ENCODE data around the gene PRKCZ. TPM values are rescaled to one million over a fixed set of nuclear protein-coding genes. Genes with fewer than 3 reads are reported as not detected.

PRKCZ gene
- total RNA-seq, 1 experiment from 2014 or later: 1.9 TPM

DNA sequence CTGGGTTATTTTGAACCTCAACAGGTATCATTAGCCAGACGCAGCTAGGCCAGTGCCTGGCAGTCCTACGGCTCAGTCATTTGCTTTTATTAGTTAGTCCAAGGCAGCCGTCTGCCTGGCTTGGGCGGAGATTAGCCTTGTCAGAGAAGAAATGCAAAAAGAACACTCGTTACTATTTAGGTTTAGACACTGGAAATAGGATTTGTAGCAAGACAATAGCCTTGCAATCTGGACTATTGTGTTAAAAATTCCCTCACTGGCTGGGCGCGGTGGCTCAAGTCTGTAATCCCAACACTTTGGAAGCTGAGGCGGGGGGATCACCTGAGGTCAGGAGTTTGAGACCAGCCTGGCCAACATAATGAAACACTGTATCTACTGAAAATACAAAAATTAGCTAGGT lies 11.0 kb upstream of the PRKCZ start:
- no peak for DNase-seq (ENCODE audit: low spot score)
- Histone ChIP-seq H3K27ac (ENCODE audit: low read depth, low read length, poor library complexity, severe bottlenecking) (no peak overlapping the region), H3K4me3 (ENCODE audit: low read depth, low read length, poor library complexity, severe bottlenecking) (no peak overlapping the region), H3K9me3 (ENCODE audit: low read depth, low read length, poor library complexity, severe bottlenecking) (no peaks in the 10 kb centered on the region), H3K36me3 (ENCODE audit: insufficient read depth, low read length, poor library complexity, severe bottlenecking) (no peaks in the 10 kb centered on the region), H3K27me3 (replicated peaks; ENCODE audit: insufficient read depth, low read depth, low read length, poor library complexity) (no peaks in the 10 kb centered on the region), H3K4me1 (ENCODE audit: insufficient read depth, low read length, poor library complexity, severe bottlenecking) (no peaks in the 10 kb centered on the region)
- TF ChIP-seq EZH2 (IDR thresholded peaks at IDR 0.05; ENCODE audit: borderline replicate concordance, low read depth, low read length, poor library complexity, severe bottlenecking): no peak
- TF ChIP-seq, protein P1, sequence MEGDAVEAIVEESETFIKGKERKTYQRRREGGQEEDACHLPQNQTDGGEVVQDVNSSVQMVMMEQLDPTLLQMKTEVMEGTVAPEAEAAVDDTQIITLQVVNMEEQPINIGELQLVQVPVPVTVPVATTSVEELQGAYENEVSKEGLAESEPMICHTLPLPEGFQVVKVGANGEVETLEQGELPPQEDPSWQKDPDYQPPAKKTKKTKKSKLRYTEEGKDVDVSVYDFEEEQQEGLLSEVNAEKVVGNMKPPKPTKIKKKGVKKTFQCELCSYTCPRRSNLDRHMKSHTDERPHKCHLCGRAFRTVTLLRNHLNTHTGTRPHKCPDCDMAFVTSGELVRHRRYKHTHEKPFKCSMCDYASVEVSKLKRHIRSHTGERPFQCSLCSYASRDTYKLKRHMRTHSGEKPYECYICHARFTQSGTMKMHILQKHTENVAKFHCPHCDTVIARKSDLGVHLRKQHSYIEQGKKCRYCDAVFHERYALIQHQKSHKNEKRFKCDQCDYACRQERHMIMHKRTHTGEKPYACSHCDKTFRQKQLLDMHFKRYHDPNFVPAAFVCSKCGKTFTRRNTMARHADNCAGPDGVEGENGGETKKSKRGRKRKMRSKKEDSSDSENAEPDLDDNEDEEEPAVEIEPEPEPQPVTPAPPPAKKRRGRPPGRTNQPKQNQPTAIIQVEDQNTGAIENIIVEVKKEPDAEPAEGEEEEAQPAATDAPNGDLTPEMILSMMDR (conservative IDR thresholded peaks at IDR 0.05; ENCODE audit: low read depth, low read length): no peak
- intact Hi-C loops (cut with micrococcal nuclease; ENCODE audit: unreplicated experiment): no loop called here
- ChIA-PET POLR2A (ENCODE audit: low non-redundant PET) (no interaction called here), CTCF (no interaction called here)
- no TSS peak for BruUV-seq (replicated peaks)

DNA sequence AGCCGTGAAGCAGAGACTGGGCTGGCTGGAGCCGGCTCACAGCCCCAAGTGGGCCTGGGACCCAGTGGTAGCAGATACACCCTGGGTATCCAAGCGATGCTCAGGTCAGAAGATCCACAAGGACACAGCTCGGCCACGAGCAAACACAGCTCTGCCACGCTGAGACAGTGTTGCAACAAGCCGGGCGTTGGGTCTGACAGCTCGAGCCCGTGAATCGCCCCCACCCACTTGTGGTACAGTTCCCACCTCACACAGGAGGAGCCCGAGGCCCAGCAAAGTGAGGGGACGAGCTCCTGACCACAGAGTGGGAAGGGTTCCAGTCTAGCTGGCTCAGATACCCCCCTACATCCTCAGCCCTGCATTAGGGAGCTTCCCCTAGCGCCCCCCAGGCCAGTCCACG lies 8.9 kb upstream of the PRKCZ start:
- intact Hi-C loops (cut with micrococcal nuclease; ENCODE audit: unreplicated experiment): no loop called here
- ChIA-PET CTCF (no interaction called here), POLR2A (ENCODE audit: low non-redundant PET) (no interaction called here)
- H3K27me3 ChIP-seq (replicated peaks; ENCODE audit: insufficient read depth, low read depth, low read length, poor library complexity): no peaks in the 10 kb centered on the region
- TF ChIP-seq, protein P1 (conservative IDR thresholded peaks at IDR 0.05; ENCODE audit: low read depth, low read length): no peak
- TF ChIP-seq EZH2 (IDR thresholded peaks at IDR 0.05; ENCODE audit: borderline replicate concordance, low read depth, low read length, poor library complexity, severe bottlenecking): no peak
- no peak overlapping the region for H3K27ac ChIP-seq (ENCODE audit: low read depth, low read length, poor library complexity, severe bottlenecking)
- DNase-seq (ENCODE audit: low spot score): no peak
- no TSS peak for BruUV-seq (replicated peaks)
- no peak overlapping the region for H3K4me3 ChIP-seq (ENCODE audit: low read depth, low read length, poor library complexity, severe bottlenecking)
- H3K9me3 ChIP-seq (ENCODE audit: low read depth, low read length, poor library complexity, severe bottlenecking): no peaks in the 10 kb centered on the region
- no peaks in the 10 kb centered on the region for H3K36me3 ChIP-seq (ENCODE audit: insufficient read depth, low read length, poor library complexity, severe bottlenecking)
- peaks cover 5% of the 10 kb centered on the region for H3K4me1 ChIP-seq (ENCODE audit: insufficient read depth, low read length, poor library complexity, severe bottlenecking)

DNA sequence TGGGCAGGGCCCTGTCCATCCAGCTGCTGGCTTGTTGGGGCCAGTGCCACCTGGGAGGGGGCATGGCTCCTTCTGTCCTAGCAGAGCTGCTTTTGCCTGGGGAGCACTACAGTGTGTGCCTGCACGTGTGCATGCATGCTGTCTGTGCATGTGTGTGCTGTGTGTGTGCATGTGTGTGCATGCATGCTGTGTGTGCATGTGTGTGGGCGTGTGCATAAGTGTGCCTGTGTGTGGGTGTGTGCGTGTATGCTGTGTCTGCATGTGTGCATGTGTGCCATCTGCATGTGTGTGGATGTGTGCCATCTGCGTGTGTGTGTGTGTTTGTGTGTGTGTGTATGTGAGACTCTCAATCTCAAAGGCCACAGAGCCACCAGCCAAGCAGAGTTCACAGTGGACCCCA lies 8.3 kb upstream of the PRKCZ start:
- POLR2A ChIA-PET (ENCODE audit: low non-redundant PET): no interaction called here

More for the DNA sequence above, 8.3 kb upstream of the PRKCZ start:
- Histone ChIP-seq H3K9me3 (ENCODE audit: low read depth, low read length, poor library complexity, severe bottlenecking) (no peaks in the 10 kb centered on the region), H3K4me1 (ENCODE audit: insufficient read depth, low read length, poor library complexity, severe bottlenecking) (peaks cover 5% of the 10 kb centered on the region), H3K4me3 (ENCODE audit: low read depth, low read length, poor library complexity, severe bottlenecking) (no peak overlapping the region), H3K36me3 (ENCODE audit: insufficient read depth, low read length, poor library complexity, severe bottlenecking) (no peaks in the 10 kb centered on the region), H3K27me3 (replicated peaks; ENCODE audit: insufficient read depth, low read depth, low read length, poor library complexity) (no peaks in the 10 kb centered on the region), H3K27ac (ENCODE audit: low read depth, low read length, poor library complexity, severe bottlenecking) (no peak overlapping the region)
- no peak for DNase-seq (ENCODE audit: low spot score)
- BruUV-seq (replicated peaks): no TSS peak
- TF ChIP-seq EZH2 (IDR thresholded peaks at IDR 0.05; ENCODE audit: borderline replicate concordance, low read depth, low read length, poor library complexity, severe bottlenecking): no peak
- TF ChIP-seq, protein P1 (conservative IDR thresholded peaks at IDR 0.05; ENCODE audit: low read depth, low read length): no peak
- CTCF ChIA-PET: no interaction called here
- intact Hi-C loops (cut with micrococcal nuclease; ENCODE audit: unreplicated experiment): no loop called here
